GM23338 (cell line): ENCODE results near the gene SIRT1. TPM values are rescaled to one million over a fixed set of nuclear protein-coding genes. Genes with fewer than 3 reads are reported as not detected.

Experiments used
- ATAC-seq: fragments of 200-7000 bp; cut with Tn5 transposase; 3 replicates; pipeline ENCODE4 v1.9.1; 2020
- DNase-seq: peaks from one replicate; pipeline ENCODE4 v3.0.0-alpha.2; 2015; ENCODE audit warnings: low spot score
- H2AFZ ChIP-seq: fragments of 200-600 bp; sonication (generic); 2 replicates; pipeline ENCODE4 v1.8.0; 2016; ENCODE audit warnings: antibody characterized with exemption, mild to moderate bottlenecking, moderate library complexity
- H3F3A ChIP-seq: fragments of 200-600 bp; sonication (generic); replicated peaks from 2 replicates; pipeline ENCODE4 v1.8.0; 2017; ENCODE audit warnings: antibody characterized with exemption, mixed run types, low read depth
- H3K27ac ChIP-seq: fragments of 200-600 bp; sonication (generic); 2 replicates; pipeline ENCODE4 v1.6.1; 2016; ENCODE audit warnings: low read depth
- H3K27me3 ChIP-seq: fragments of 200-600 bp; sonication (generic); 2 replicates; pipeline ENCODE4 v1.8.0; 2016; ENCODE audit warnings: mild to moderate bottlenecking, mixed run types, moderate library complexity; ENCODE audit not compliant: insufficient read depth
- H3K36me3 ChIP-seq: fragments of 200-600 bp; sonication (generic); 2 replicates; pipeline ENCODE4 v1.8.0; 2016; ENCODE audit warnings: mild to moderate bottlenecking; ENCODE audit not compliant: insufficient read depth
- H3K4me1 ChIP-seq: fragments of 200-600 bp; sonication (generic); 2 replicates; pipeline ENCODE4 v1.8.0; 2016; ENCODE audit warnings: mild to moderate bottlenecking, moderate library complexity; ENCODE audit not compliant: insufficient read depth
- H3K4me2 ChIP-seq: fragments of 200-600 bp; sonication (generic); 2 replicates; pipeline ENCODE4 v1.7.1; 2017; ENCODE audit warnings: mixed run types
- H3K4me3 ChIP-seq: fragments of 200-600 bp; sonication (generic); 2 replicates; pipeline ENCODE4 v1.6.1; 2016; ENCODE audit warnings: mixed run types
- H3K79me2 ChIP-seq: fragments of 200-600 bp; sonication (generic); replicated peaks from 2 replicates; pipeline ENCODE4 v1.8.0; 2017; ENCODE audit warnings: mild to moderate bottlenecking; ENCODE audit not compliant: insufficient read depth
- H3K9me2 ChIP-seq: fragments of 200-600 bp; sonication (generic); 2 replicates; pipeline ENCODE4 v1.8.0; 2017; ENCODE audit not compliant: insufficient read depth
- H4K20me1 ChIP-seq: fragments of 200-600 bp; sonication (generic); replicated peaks from 2 replicates; pipeline ENCODE4 v1.8.0; 2017; ENCODE audit warnings: mild to moderate bottlenecking; ENCODE audit not compliant: insufficient read depth
- H3K27ac Mint-ChIP-seq: 2 replicates; pipeline ENCODE4 v1.8.0; 2020; ENCODE audit warnings: inconsistent platforms, mild to moderate bottlenecking, moderate library complexity, mixed read lengths
- H3K27me3 Mint-ChIP-seq: 3 replicates; pipeline ENCODE4 v1.8.0; 2022; ENCODE audit warnings: low read depth, mild to moderate bottlenecking, moderate library complexity, mixed read lengths, inconsistent platforms; ENCODE audit not compliant: insufficient read depth, poor library complexity
- H3K36me3 Mint-ChIP-seq: 3 replicates; pipeline ENCODE4 v1.8.0; 2021; ENCODE audit warnings: low read depth, mild to moderate bottlenecking, inconsistent platforms, moderate library complexity, mixed read lengths
- H3K4me1 Mint-ChIP-seq: 3 replicates; pipeline ENCODE4 v1.8.0; 2020; ENCODE audit warnings: mild to moderate bottlenecking, inconsistent platforms, mixed read lengths
- H3K4me3 Mint-ChIP-seq: 3 replicates; pipeline ENCODE4 v1.8.0; 2021; ENCODE audit warnings: moderate library complexity, mild to moderate bottlenecking, inconsistent platforms, mixed read lengths
- H3K9me3 Mint-ChIP-seq: 3 replicates; pipeline ENCODE4 v1.8.0; 2020; ENCODE audit warnings: moderate library complexity, mild to moderate bottlenecking, inconsistent platforms, mixed read lengths
- CREB1 ChIP-seq: fragments of 250-450 bp; sonication (Bioruptor Pico); IDR thresholded peaks from 2 replicates; pipeline ENCODE4 v1.5.0; 2020; ENCODE audit warnings: low read depth, mild to moderate bottlenecking, moderate library complexity
- EZH2 ChIP-seq: fragments of 200-600 bp; sonication (generic); IDR thresholded peaks from one replicate; pipeline ENCODE4 v1.8.0; 2017; ENCODE audit warnings: antibody characterized with exemption, mild to moderate bottlenecking, low read depth; ENCODE audit not compliant: unreplicated experiment
- EZH2phosphoT487 ChIP-seq: fragments of 200-600 bp; sonication (generic); IDR thresholded peaks from one replicate; pipeline ENCODE4 v1.8.1; 2018; ENCODE audit warnings: antibody characterized with exemption; ENCODE audit not compliant: unreplicated experiment
- JUNB ChIP-seq: IDR thresholded peaks from one replicate; pipeline ENCODE4 v1.6.1; 2016; ENCODE audit warnings: antibody characterized with exemption; ENCODE audit not compliant: unreplicated experiment
- NANOG ChIP-seq: IDR thresholded peaks from 2 replicates; pipeline ENCODE4 v1.6.1; 2016; ENCODE audit warnings: antibody characterized with exemption, borderline replicate concordance
- POLR2AphosphoS5 ChIP-seq: IDR thresholded peaks from 2 replicates; pipeline ENCODE4 v1.6.1; 2016; ENCODE audit warnings: antibody characterized with exemption, low read depth
- STAT1 ChIP-seq: IDR thresholded peaks from one replicate; pipeline ENCODE4 v1.6.1; 2016; ENCODE audit warnings: antibody characterized with exemption; ENCODE audit not compliant: unreplicated experiment
- ZNF114 ChIP-seq: fragments of 250-450 bp; sonication (Bioruptor Pico); IDR thresholded peaks from 2 replicates; pipeline ENCODE4 v1.5.0; 2020; ENCODE audit warnings: mild to moderate bottlenecking, moderate library complexity
- ZNF331 ChIP-seq: fragments of 250-450 bp; sonication (Bioruptor Pico); IDR thresholded peaks from 2 replicates; pipeline ENCODE4 v1.5.0; 2020; ENCODE audit warnings: low read depth, mild to moderate bottlenecking, moderate library complexity
- polyA plus RNA-seq: library from polyadenylated mRNA; unstranded; fragments of >200 nt; fragmentation: Nextera tagmentation; extraction: Ambion mirVana; gene quantifications from 2 replicates; pipeline ENCODE4 v1.2.1, GENCODE V29; 2016
- total RNA-seq: library from RNA; depleted of rRNA; stranded (reverse); fragments of >200 nt; shearing (Covaris generic); gene quantifications from 2 replicates; pipeline ENCODE4 v1.2.3, GENCODE V29; 2014
- TF ChIP-seq, protein P1 (sequence below): IDR thresholded peaks from 2 replicates; pipeline ENCODE4 v1.6.1; 2016; ENCODE audit warnings: antibody characterized with exemption
- TF ChIP-seq, protein P2 (sequence below): fragments of 250-450 bp; sonication (Bioruptor Pico); IDR thresholded peaks from 2 replicates; pipeline ENCODE4 v1.5.0; 2020; ENCODE audit warnings: mild to moderate bottlenecking, moderate library complexity
- TF ChIP-seq, protein P3 (sequence below), 2 experiments: fragments of 200-600 bp in 1 of 2; sonication (generic) in 1 of 2; conservative IDR thresholded peaks; 2 replicates each; pipeline versions ENCODE4 v1.5.1 to v1.6.1; 2016 to 2017; ENCODE audit warnings: antibody characterized with exemption in 2 of 2, low read depth in 2 of 2, mild to moderate bottlenecking in 2 of 2, moderate library complexity in 1 of 2
- TF ChIP-seq, protein P4 (sequence below): IDR thresholded peaks from one replicate; pipeline ENCODE4 v1.6.1; 2018; ENCODE audit warnings: antibody characterized with exemption; ENCODE audit not compliant: unreplicated experiment

SIRT1 gene
- total and polyA plus RNA-seq, 2 experiments from 2014 or later = 35.9 to 61.6 TPM

DNA sequence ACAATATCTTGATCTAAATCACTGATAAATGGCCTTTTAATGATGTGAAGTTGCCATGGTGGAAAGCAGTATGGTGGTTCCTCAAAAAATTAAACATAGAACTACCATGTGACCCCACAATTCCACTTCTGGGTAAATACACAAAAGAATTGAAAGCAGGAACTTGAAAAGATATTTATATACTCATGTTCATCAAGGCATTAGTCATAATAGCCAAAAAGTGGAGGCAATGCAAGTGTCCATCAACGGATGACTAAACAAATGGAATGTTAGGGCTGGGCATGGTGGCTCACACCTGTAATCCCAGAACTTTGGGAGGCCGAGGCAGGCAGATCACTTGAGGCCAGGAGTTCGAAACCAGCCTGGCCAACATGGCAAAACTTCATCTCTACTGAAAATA lies 44.5 kb upstream of the SIRT1 start:
- H3K79me2 ChIP-seq = no peaks in the 10 kb centered on the region
- no peak overlapping the region for H3K4me2 ChIP-seq
- peaks cover 20% of the 10 kb centered on the region for H3K9me3 Mint-ChIP-seq
- H3K36me3 ChIP-seq = no peaks in the 10 kb centered on the region
- no peak overlapping the region for H3K4me3 Mint-ChIP-seq
- DNase-seq (no peak), ATAC-seq (no peak)
- TF ChIP-seq STAT1 (no peak), ZNF331 (CRISPR knock-in tag) (no peak), NANOG (no peak), ZNF114 (CRISPR knock-in tag) (no peak), EZH2phosphoT487 (no peak), POLR2AphosphoS5 (no peak), CREB1 (CRISPR knock-in tag) (no peak), EZH2 (no peak), JUNB (no peak)
- TF ChIP-seq, protein P1, sequence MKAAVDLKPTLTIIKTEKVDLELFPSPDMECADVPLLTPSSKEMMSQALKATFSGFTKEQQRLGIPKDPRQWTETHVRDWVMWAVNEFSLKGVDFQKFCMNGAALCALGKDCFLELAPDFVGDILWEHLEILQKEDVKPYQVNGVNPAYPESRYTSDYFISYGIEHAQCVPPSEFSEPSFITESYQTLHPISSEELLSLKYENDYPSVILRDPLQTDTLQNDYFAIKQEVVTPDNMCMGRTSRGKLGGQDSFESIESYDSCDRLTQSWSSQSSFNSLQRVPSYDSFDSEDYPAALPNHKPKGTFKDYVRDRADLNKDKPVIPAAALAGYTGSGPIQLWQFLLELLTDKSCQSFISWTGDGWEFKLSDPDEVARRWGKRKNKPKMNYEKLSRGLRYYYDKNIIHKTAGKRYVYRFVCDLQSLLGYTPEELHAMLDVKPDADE = no peak
- TF ChIP-seq, protein P2, sequence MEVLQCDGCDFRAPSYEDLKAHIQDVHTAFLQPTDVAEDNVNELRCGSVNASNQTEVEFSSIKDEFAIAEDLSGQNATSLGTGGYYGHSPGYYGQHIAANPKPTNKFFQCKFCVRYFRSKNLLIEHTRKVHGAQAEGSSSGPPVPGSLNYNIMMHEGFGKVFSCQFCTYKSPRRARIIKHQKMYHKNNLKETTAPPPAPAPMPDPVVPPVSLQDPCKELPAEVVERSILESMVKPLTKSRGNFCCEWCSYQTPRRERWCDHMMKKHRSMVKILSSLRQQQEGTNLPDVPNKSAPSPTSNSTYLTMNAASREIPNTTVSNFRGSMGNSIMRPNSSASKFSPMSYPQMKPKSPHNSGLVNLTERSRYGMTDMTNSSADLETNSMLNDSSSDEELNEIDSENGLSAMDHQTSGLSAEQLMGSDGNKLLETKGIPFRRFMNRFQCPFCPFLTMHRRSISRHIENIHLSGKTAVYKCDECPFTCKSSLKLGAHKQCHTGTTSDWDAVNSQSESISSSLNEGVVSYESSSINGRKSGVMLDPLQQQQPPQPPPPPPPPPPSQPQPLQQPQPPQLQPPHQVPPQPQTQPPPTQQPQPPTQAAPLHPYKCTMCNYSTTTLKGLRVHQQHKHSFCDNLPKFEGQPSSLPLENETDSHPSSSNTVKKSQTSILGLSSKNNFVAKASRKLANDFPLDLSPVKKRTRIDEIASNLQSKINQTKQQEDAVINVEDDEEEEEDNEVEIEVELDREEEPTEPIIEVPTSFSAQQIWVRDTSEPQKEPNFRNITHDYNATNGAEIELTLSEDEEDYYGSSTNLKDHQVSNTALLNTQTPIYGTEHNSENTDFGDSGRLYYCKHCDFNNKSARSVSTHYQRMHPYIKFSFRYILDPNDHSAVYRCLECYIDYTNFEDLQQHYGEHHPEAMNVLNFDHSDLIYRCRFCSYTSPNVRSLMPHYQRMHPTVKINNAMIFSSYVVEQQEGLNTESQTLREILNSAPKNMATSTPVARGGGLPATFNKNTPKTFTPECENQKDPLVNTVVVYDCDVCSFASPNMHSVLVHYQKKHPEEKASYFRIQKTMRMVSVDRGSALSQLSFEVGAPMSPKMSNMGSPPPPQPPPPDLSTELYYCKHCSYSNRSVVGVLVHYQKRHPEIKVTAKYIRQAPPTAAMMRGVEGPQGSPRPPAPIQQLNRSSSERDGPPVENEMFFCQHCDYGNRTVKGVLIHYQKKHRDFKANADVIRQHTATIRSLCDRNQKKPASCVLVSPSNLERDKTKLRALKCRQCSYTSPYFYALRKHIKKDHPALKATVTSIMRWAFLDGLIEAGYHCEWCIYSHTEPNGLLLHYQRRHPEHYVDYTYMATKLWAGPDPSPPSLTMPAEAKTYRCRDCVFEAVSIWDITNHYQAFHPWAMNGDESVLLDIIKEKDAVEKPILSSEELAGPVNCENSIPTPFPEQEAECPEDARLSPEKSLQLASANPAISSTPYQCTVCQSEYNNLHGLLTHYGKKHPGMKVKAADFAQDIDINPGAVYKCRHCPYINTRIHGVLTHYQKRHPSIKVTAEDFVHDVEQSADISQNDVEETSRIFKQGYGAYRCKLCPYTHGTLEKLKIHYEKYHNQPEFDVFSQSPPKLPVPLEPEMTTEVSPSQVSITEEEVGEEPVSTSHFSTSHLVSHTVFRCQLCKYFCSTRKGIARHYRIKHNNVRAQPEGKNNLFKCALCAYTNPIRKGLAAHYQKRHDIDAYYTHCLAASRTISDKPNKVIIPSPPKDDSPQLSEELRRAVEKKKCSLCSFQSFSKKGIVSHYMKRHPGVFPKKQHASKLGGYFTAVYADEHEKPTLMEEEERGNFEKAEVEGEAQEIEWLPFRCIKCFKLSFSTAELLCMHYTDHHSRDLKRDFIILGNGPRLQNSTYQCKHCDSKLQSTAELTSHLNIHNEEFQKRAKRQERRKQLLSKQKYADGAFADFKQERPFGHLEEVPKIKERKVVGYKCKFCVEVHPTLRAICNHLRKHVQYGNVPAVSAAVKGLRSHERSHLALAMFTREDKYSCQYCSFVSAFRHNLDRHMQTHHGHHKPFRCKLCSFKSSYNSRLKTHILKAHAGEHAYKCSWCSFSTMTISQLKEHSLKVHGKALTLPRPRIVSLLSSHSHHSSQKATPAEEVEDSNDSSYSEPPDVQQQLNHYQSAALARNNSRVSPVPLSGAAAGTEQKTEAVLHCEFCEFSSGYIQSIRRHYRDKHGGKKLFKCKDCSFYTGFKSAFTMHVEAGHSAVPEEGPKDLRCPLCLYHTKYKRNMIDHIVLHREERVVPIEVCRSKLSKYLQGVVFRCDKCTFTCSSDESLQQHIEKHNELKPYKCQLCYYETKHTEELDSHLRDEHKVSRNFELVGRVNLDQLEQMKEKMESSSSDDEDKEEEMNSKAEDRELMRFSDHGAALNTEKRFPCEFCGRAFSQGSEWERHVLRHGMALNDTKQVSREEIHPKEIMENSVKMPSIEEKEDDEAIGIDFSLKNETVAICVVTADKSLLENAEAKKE (CRISPR knock-in tag) = no peak
- TF ChIP-seq, protein P3, sequence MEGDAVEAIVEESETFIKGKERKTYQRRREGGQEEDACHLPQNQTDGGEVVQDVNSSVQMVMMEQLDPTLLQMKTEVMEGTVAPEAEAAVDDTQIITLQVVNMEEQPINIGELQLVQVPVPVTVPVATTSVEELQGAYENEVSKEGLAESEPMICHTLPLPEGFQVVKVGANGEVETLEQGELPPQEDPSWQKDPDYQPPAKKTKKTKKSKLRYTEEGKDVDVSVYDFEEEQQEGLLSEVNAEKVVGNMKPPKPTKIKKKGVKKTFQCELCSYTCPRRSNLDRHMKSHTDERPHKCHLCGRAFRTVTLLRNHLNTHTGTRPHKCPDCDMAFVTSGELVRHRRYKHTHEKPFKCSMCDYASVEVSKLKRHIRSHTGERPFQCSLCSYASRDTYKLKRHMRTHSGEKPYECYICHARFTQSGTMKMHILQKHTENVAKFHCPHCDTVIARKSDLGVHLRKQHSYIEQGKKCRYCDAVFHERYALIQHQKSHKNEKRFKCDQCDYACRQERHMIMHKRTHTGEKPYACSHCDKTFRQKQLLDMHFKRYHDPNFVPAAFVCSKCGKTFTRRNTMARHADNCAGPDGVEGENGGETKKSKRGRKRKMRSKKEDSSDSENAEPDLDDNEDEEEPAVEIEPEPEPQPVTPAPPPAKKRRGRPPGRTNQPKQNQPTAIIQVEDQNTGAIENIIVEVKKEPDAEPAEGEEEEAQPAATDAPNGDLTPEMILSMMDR (conservative IDR thresholded peaks at IDR 0.05; ENCODE audit: low read depth in 2 of 2) = no peak
- TF ChIP-seq, protein P4, sequence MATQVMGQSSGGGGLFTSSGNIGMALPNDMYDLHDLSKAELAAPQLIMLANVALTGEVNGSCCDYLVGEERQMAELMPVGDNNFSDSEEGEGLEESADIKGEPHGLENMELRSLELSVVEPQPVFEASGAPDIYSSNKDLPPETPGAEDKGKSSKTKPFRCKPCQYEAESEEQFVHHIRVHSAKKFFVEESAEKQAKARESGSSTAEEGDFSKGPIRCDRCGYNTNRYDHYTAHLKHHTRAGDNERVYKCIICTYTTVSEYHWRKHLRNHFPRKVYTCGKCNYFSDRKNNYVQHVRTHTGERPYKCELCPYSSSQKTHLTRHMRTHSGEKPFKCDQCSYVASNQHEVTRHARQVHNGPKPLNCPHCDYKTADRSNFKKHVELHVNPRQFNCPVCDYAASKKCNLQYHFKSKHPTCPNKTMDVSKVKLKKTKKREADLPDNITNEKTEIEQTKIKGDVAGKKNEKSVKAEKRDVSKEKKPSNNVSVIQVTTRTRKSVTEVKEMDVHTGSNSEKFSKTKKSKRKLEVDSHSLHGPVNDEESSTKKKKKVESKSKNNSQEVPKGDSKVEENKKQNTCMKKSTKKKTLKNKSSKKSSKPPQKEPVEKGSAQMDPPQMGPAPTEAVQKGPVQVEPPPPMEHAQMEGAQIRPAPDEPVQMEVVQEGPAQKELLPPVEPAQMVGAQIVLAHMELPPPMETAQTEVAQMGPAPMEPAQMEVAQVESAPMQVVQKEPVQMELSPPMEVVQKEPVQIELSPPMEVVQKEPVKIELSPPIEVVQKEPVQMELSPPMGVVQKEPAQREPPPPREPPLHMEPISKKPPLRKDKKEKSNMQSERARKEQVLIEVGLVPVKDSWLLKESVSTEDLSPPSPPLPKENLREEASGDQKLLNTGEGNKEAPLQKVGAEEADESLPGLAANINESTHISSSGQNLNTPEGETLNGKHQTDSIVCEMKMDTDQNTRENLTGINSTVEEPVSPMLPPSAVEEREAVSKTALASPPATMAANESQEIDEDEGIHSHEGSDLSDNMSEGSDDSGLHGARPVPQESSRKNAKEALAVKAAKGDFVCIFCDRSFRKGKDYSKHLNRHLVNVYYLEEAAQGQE = no peak
- no peak overlapping the region for H2AFZ ChIP-seq
- H4K20me1 ChIP-seq = no peaks in the 10 kb centered on the region
- H3K4me1 Mint-ChIP-seq = peaks cover 5% of the 10 kb centered on the region; the same call in 2 of the 3 replicates
- H3K4me3 ChIP-seq = no peak overlapping the region
- peaks cover 8% of the 10 kb centered on the region for H3K27me3 Mint-ChIP-seq
- no peaks in the 10 kb centered on the region; the same call in 1 of the 2 replicates for H3K4me1 ChIP-seq
- no peak overlapping the region for H3K27ac ChIP-seq
- peaks cover 7% of the 10 kb centered on the region; the same call in 1 of the 3 replicates for H3K36me3 Mint-ChIP-seq
- H3F3A ChIP-seq = no peaks in the 10 kb centered on the region
- no peaks in the 10 kb centered on the region for H3K9me2 ChIP-seq
- H3K27ac Mint-ChIP-seq = no peak overlapping the region
- H3K27me3 ChIP-seq = no peaks in the 10 kb centered on the region
